Activated CD4-positive, CD25-positive, alpha-beta regulatory T cell treated with anti-CD3 and anti-CD28 coated beads, Interleukin-2, amount 50 U/mL, for 16 hours (primary cell): ENCODE measurements around the gene ZNF439.
"Not testable (repeated sequence)": the region's sequence is repeated elsewhere in the genome, so short reads cannot be mapped to it uniquely, and the experiment has no call there.

Source experiments
- DNase-seq: peaks from one replicate; pipeline ENCODE4 v3.0.0-alpha.2; 2020; ENCODE audit warnings: low read depth, low spot score

Gene ZNF439

DNA sequence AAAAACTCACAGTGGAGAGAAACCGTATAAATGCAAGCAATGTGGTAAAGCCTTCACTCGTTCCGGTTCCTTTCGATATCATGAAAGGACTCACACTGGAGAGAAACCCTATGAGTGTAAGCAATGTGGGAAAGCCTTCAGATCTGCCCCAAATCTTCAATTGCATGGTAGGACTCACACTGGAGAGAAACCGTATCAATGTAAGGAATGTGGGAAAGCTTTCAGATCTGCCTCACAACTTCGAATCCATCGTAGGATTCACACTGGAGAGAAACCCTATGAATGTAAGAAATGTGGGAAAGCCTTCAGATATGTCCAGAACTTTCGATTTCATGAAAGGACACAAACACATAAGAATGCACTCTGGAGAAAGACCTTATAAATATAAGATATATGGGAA lies 19.7 kb downstream of the ZNF439 start:
- no peak for DNase-seq

DNA sequence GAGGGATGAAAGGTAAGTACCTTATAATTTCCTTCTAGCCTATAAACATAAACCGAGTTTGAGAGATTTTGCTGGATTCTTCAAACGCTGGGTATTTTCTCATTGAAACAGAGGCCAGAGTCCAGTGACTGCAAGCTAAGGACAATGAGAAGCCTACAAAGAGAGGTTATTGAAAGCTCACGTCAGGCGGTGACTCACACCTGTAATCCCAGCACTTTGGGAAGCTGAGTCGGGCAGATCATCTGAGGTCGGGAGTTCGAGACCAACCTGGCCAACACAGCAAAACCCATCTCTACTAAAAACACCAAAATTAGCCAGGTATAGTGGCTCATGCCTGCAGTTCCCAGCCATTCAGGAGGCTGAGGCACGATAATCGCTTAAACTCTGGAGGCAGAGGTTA lies 24.1 kb downstream of the ZNF439 start:
- DNase-seq: no peak

DNA sequence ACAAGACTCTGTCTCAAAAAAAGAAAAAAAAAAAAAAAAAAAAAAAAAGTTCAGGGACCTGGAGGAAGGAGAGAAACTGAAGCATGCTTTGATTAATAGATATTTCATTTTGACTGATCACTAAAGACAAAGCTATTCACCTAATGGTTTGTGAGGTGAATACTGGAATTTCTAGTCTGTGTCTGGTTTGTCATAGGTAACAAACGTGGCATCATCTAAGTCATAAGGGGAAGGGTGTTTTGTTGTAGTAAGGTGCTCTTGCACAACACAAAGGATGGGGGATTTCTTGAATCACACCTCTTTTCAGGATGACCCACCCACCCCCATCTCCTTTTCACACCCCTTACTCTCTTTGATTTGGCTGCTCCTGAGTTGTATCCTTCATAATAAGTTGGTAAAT lies 25.2 kb downstream of the ZNF439 start:
- no peak for DNase-seq

DNA sequence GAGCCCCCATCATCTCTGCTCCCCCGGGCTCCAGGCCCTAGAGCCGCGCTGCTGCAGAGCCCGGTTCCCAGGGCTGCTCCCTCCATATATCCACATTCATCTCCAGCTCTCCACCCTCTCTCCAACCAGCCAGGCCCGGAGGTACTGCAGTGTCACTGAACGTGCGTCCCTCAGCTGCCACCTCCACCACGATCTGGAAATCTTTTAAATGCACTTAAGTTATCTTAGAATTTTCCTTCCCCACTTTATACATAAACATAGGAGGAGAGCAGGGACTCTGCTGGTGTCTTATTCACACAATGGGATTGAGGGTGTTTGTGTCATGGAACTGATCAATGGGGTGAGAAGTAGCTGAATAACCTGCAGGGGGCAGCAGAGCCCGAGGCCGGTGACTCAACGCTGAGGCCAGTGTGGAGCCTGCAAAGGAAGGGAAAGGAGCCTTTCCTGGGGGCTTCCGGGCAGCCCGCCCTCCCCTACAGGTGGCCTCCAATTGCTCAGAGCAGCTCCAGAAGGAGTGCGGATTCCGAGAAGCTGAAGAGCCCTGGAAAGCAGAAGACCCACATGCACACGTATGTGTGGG lies 31.3 kb downstream of the ZNF439 start:
- DNase-seq: peak; percentile 16

DNA sequence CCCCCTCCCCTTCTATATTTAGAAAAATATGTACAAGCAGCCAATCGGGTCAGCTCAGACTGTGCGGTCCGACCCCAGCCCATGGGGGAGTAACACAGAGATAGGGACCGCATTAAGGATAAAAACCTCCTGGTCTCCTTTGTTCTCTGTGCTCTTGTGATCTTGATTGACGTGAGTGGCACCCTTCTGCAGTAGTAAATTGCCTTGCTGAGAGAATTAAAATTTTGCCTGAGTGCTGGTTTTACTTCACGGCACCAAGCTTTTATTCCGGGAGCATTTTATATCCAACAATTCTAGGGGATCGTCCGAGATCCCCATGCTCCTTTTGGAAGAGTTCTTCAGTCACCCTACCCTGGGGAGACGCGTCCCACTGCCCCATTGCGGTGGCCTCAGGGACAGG lies 32.1 kb downstream of the ZNF439 start:
- DNase-seq: no peak

DNA sequence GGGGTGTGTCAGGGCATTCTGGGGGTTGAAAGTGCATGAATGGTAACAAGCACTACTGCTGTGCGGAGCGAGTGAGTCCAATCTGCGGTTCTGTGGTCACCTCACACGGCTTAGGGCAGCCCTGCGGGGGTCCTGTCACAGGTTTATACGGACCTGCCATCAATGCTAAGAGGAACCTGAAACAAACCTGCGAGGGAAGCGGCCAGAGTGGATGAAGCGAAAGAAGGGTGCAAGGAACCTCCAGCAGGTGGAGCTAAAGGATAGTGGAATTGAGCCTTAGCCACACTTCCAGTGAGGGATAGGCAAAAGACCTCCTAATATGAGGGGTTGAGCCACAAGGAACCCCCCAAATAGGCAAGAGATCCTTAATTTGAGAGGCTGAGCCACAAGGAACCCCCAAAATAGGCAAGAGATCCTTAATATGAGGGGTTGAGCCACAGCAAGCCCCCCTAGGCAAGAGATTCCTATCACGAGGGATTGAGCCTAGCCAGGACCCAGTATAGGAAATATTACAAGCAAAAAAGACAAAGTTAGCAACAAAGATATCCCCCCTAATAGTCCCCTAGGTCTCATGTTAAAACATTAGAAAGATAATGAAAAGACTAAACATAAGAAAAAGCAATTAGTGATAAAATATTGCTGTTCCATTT lies 32.8 kb downstream of the ZNF439 start:
- peak; percentile 10 for DNase-seq

DNA sequence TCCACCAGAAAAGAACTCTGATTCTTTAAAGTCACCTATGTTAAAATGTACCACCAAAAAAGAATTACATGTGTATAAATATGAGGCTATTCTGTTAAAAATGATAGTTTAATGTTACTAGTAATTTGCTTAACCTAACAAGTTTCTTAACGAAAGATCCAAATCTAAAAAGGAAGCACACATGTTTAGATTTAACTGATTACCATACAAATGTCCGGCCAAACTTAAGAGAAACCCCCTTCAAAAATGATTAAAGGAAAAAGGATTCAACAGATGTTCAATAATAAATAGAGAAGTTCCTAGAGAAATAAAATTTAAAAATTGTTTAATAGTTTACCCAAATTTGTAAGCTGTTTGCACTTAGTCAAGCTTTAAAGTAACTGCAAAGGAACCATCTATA lies 34.1 kb downstream of the ZNF439 start:
- DNase-seq: no peak

DNA sequence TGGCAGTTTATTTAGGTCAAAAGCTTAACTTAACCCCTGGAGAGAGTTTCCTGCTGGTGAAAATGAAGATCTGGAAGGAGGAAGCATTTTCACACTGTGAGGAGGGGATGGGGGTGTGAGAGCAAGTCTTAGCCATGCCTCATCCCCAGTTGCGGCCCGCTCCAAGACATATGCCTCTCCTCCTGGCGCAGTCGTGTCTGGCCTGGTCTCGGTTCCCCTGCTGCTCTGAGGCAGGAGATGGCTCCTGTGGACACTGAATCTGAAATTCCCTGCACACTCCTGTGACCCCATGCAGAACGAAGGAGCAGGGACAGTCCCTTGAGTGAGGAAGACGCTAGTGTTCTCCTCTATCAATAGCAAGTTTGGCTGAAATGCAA lies 38.7 kb downstream of the ZNF439 start:
- no peak for DNase-seq

DNA sequence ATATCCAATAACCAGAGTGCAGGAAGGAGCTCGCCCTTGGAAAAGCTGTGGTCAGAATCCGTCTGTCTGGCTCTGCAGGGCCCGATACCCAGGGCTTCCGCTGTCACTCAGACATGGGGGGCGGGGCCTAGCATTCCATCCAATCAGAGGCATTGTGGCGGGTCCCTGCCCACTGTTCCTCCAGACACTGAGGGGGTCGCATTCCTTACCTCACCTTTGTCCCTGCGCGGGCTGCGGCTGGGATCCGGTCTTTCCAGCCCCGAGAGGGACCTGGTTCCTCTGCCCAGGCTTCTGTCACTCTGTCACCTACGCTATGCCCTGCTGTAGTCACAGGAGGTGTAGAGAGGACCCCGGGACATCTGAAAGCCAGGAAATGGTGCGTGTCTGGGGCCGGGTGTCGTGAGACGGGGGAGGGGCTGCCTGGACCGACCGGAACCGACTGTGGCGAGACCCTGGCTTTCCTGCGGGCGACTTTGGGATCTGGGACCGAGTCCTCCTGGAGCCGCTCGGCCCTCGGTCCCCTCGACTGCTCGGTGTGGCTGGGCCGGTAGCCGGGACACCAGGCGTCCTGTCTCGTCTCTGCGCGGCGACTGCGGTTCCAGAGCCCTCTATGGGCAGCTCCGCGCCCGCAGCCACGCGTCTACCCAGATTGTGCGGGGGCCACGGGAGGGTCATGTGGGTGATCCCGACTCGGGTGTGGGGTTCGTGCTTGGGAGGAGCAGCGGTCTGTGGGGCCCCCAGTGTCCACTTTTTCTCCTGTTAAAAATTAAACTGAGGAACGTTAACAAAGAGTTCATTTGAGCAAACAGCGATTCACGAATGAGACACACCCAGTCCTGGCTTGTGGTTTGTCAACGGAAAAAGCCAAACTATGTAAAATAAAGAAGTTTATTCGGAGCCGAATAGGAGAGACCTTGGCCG lies 39.3 kb downstream of the ZNF439 start, which contains the start of gene ZNF69:
ZNF69 (plus strand) TSS at position 172 of the 921 bp plus-strand sequence; CDS start at position 314, 142 bp downstream.
- peak; percentile 2 for DNase-seq

DNA sequence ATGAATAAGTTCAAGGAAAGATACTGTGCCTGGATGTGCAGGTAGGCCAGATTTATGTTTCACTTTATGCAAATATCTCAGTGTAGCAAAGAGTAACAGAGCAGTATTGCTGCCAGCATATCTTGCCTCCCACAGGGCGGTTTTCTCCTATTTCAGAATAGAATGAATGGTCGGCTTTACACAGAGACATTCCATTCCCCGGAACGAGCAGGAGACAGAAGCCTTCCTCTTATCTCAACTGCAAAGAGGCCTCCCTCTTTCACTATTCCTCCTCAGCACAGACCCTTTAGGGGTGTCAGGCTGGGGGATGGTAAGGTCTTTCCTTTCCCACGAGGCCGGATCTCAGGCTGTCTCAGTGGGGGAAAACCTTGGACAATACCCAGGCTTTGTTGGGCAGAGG lies 41.4 kb downstream of the ZNF439 start:
- DNase-seq: not testable (repeated sequence)

DNA sequence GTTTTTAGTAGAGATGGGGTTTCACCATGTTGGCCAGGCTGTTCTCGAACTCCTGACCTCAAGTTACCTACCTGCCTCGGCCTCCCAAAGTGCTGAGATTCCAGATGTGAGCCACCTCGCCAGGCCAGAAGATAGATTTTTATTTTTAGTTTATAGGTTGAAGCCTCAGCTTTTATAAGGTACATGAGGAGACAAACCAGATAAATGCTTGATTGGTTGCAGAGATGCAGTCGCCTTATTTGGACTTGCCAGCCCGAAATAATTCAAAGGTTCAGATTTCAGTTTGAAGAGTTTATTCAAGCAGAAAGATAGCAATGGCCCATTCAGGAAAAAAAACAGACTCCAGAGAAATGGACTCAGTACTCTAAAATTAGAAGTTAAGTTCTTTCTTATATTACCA lies 42.1 kb downstream of the ZNF439 start:
- no peak for DNase-seq

DNA sequence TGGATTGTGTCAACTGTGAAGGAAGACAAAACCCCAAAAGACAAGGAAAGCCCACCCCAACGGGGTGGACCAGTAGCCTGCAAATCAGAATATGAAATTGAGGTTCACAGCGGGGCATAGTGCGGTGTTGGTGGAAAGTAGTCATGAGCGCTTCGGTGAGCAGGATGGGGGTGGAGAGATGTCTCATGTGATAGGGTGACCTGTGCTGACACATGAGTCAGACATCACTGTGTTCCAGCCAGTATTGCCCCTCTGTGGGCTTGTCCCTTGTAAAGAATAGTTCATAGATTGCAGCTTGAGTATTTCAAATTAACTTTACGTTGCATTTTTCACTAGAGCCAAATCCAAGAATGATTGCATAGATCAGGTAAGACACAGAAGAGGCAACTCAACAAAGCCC lies 46.3 kb downstream of the ZNF439 start:
- no peak for DNase-seq

DNA sequence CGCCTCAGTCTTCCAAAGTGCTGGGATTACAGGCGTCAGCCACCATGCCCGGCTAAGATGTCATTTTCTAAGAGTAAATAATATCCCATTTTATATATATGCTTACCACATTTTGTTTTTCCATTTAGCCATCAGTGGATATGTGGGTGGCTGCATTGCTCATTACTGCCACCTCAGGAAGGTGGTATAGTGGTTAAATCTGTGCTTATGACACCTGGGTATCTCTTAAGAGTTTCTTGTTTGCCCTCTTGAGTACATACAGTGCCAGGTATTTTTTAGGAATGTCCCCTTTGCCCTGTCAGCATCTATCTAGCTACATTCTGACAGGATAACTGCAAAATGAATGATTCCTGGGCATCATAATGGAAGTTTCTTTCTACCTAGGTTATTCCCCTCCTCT lies 53.7 kb downstream of the ZNF439 start:
- DNase-seq: no peak

DNA sequence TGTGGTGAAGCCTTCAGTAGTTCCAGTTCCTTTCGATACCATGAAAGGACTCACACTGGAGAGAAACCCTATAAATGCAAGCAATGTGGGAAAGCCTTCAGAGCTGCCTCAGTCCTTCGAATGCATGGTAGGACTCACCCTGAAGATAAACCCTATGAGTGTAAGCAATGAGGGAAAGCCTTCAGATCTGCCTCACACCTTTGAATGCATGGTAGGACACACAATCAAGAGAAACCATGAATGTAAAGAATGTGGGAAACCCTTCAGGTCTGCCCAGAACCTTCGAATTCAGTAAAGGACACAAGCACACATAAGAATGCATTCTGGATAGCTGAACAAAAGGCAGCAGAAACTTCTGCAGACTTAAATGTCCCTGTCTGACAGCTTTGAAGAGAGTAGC lies 57.4 kb downstream of the ZNF439 start:
- no peak for DNase-seq

DNA sequence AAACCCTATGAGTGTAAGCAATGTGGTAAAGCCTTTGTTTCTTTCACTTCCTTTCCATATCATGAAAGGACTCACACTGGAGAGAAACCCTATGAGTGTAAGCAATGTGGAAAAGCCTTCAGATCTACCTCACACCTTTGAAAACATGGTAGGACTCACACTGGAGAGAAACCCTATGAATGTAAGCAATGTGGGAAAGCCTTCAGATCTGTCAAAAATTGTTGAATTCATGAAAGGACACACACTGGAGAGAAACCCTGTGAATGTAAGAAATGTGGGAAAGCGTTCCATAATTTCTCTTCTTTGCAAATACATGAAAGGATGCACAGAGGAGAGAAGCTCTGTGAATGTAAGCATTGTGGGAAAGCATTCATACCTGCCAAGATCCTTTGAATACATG lies 63.4 kb downstream of the ZNF439 start:
- DNase-seq: not testable (repeated sequence)

DNA sequence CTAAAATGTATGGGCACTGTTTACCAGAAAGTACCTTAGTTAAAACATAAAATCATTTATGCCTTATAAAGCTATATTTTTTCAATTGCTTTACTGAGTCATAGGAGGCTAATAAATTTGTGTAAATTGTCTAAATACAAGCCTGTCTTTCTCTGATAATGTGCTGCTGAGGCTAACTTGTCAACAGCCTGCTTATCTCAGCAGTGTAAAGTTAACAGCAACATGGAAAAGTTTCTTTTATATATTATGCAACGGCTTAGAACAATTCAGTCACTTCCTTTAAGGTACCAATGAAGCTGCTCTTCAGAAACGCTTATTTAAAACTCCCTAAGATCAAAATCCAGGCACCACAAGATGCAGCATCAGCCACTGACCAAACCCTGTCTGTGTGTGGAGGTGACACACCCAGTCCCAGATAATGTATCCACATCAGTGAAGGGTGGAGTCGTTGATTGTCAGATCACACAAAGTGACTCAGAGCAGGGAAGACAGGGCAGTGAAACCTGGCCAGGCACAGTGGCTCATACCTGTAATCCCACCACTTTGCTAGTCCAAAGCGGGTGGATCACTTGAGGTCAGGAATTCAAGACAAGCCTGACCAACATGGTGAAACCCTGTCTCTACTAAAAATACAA lies 66.0 kb downstream of the ZNF439 start:
- not testable (repeated sequence) for DNase-seq
